Liver (tissue), 9 donors: Measurements from ENCODE around the gene TMEM79. TPM values are rescaled to one million over a fixed set of nuclear protein-coding genes. Genes with fewer than 3 reads are reported as not detected.

ENCODE experiments used
- DNase-seq: peaks from one replicate; pipeline ENCODE4 v3.0.0-alpha.2; 2017; ENCODE audit warnings: low spot score
- H3K27ac ChIP-seq, 2 donors: one replicate each; pipeline ENCODE4 v1.7.0; 2013; ENCODE audit warnings: inconsistent platforms in 2 of 2, low read length in 2 of 2, control low read depth in 1 of 2, low read depth in 1 of 2, mild to moderate bottlenecking in 1 of 2
- H3K27me3 ChIP-seq, 4 donors: one replicate each; pipeline versions ENCODE4 v1.6.1 to v1.7.0; 2013; ENCODE audit warnings: low read length in 3 of 4, inconsistent platforms in 1 of 4, mild to moderate bottlenecking in 1 of 4, moderate library complexity in 1 of 4; ENCODE audit not compliant: control insufficient read depth in 4 of 4, insufficient read depth in 4 of 4
- H3K36me3 ChIP-seq, 4 donors: one replicate each; pipeline versions ENCODE4 v1.6.1 to v1.7.0; 2013; ENCODE audit warnings: low read length in 3 of 4, mild to moderate bottlenecking in 3 of 4, low read depth in 1 of 4, moderate library complexity in 1 of 4; ENCODE audit not compliant: control insufficient read depth in 4 of 4, insufficient read depth in 3 of 4
- H3K4me1 ChIP-seq, 4 donors: one replicate each; pipeline versions ENCODE4 v1.6.1 to v1.7.0; 2013; ENCODE audit warnings: low read length in 3 of 4, mild to moderate bottlenecking in 3 of 4, moderate library complexity in 1 of 4; ENCODE audit not compliant: control insufficient read depth in 4 of 4, insufficient read depth in 4 of 4
- H3K4me3 ChIP-seq, 3 donors: one replicate each; pipeline versions ENCODE4 v1.6.1 to v1.7.0; 2013; ENCODE audit warnings: low read length in 3 of 3, control low read depth in 1 of 3, low read depth in 1 of 3, mild to moderate bottlenecking in 1 of 3
- H3K9ac ChIP-seq, 2 donors: one replicate each; pipeline ENCODE4 v1.7.0; 2013; ENCODE audit warnings: low read length in 2 of 2, mild to moderate bottlenecking in 2 of 2, moderate library complexity in 2 of 2, control low read depth in 1 of 2, low read depth in 1 of 2
- H3K9me3 ChIP-seq, 4 donors: one replicate each; pipeline versions ENCODE4 v1.6.1 to v1.7.0; 2013; ENCODE audit warnings: low read length in 3 of 4; ENCODE audit not compliant: control insufficient read depth in 4 of 4
- EGR1 ChIP-seq, 2 donors: IDR thresholded peaks; 2 replicates each; pipeline ENCODE4 v1.6.1; 2016 to 2018; ENCODE audit warnings: antibody characterized with exemption in 2 of 2, low read depth in 2 of 2
- GABPA ChIP-seq, 2 donors: IDR thresholded peaks in 1 of 2; conservative IDR thresholded peaks in 1 of 2; 2 replicates each; pipeline ENCODE4 v1.6.1; 2016; ENCODE audit warnings: antibody characterized with exemption in 2 of 2, mild to moderate bottlenecking in 1 of 2, moderate library complexity in 1 of 2
- RAD21 ChIP-seq, 2 donors: IDR thresholded peaks; 2 replicates each; pipeline ENCODE4 v1.6.1; 2016; ENCODE audit warnings: antibody characterized with exemption in 2 of 2, mild to moderate bottlenecking in 2 of 2
- RXRA ChIP-seq, 2 donors: IDR thresholded peaks; 2 replicates each; pipeline ENCODE4 v1.6.1; 2017 to 2018; ENCODE audit warnings: antibody characterized with exemption in 2 of 2, mild to moderate bottlenecking in 1 of 2
- SP1 ChIP-seq: IDR thresholded peaks from 2 replicates; pipeline ENCODE4 v1.6.1; 2018; ENCODE audit warnings: antibody characterized with exemption, mild to moderate bottlenecking
- TAF1 ChIP-seq: conservative IDR thresholded peaks from 2 replicates; pipeline ENCODE4 v1.6.1; 2016; ENCODE audit warnings: antibody characterized with exemption, mild to moderate bottlenecking
- WGBS: extraction: QIAGEN DNeasy Blood & Tissue Kit; methylation state at CpG from one replicate; pipeline ENCODE4 v1.1.7; 2013; 5-methylcytosine and 5-hydroxymethylcytosine counted together
- polyA plus RNA-seq, 2 donors: library from polyadenylated mRNA; stranded (reverse) in 1 of 2; unstranded in 1 of 2; fragments of 200-250 nt in 1 of 2; fragments of >200 nt in 1 of 2; fragmentation: Nextera tagmentation in 1 of 2; extraction: Ambion mirVana in 1 of 2; gene quantifications; one replicate each; pipeline versions ENCODE4 v1.2.1 to v1.2.3, GENCODE V29; 2013 to 2015
- total RNA-seq, 2 donors: library from RNA; depleted of rRNA; stranded (reverse); fragments of >200 nt; gene quantifications; one replicate each; pipeline ENCODE4 v1.2.3, GENCODE V29; 2014
- TF ChIP-seq, protein P1 (sequence below): fragments of 150-350 bp; IDR thresholded peaks from 2 replicates; pipeline ENCODE4 v1.5.1; 2017; ENCODE audit warnings: improper control_type of control experiment, low read depth, low read length; ENCODE audit not compliant: missing input control
- TF ChIP-seq, protein P2 (sequence below): IDR thresholded peaks from 2 replicates; pipeline ENCODE4 v1.6.1; 2016; ENCODE audit warnings: antibody characterized with exemption
- TF ChIP-seq, protein P3 (sequence below): IDR thresholded peaks from 2 replicates; pipeline ENCODE4 v1.6.1; 2016; ENCODE audit warnings: antibody characterized with exemption
- TF ChIP-seq, protein P4 (sequence below): IDR thresholded peaks from 2 replicates; pipeline ENCODE4 v1.6.1; 2016; ENCODE audit warnings: antibody characterized with exemption, mild to moderate bottlenecking
- donor health status: healthy.
- donor health status: healthy.
- donor health status: healthy.
- donor health status: healthy.
- donor health status: healthy.

Gene TMEM79, protein sequence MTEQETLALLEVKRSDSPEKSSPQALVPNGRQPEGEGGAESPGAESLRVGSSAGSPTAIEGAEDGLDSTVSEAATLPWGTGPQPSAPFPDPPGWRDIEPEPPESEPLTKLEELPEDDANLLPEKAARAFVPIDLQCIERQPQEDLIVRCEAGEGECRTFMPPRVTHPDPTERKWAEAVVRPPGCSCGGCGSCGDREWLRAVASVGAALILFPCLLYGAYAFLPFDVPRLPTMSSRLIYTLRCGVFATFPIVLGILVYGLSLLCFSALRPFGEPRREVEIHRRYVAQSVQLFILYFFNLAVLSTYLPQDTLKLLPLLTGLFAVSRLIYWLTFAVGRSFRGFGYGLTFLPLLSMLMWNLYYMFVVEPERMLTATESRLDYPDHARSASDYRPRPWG
- total RNA-seq (1 to 10 TPM; 1.2 to 1.5 TPM), polyA plus RNA-seq (1 to 10 TPM; 1.7 to 2.2 TPM)

DNA sequence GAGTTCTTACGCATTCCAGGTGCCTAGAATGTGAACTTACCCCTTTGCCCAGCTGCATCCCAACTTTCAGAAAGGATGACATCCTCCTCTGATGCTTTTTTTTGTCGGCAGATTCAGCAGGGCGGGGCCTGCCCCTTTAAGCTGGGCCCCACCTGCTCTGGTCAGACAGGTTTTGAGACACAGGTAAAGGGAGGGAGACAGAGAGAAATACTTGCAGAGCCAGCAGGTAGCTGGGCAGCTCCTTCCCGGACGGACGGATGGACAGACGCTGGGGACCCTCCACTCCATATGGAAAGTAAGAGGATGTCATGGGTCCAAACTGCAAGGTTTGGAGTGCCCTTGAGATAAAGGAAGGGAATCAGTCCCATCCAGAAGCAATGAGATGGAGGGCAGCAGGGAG is at the start of gene TMEM79:
Gene TMEM79, plus strand, starts transcription at position 214 of the 400 bp plus-strand sequence. CDS start 902 bp downstream, outside the sequence.
- Histone ChIP-seq H3K4me3 (peak within 1 kb of the TSS; percentile 82 to 97 (median 96)), H3K9ac (peak within 1 kb of the TSS; percentile 78 to 80), H3K4me1 (peaks cover 4 to 39% (median 24%) of the 10 kb centered on the region in 4 donors), H3K27ac (peak within 1 kb of the TSS; percentile 95 to 98), H3K27me3 (no peaks in the 10 kb centered on the region), H3K9me3 (no peaks in the 10 kb centered on the region), H3K36me3 (peaks cover 0 to 9% (median 2%) of the 10 kb centered on the region in 4 donors)
- WGBS = 91% methylated on average over 7 of the region's 7 CpGs
- no peak for DNase-seq
- TF ChIP-seq, protein P1, sequence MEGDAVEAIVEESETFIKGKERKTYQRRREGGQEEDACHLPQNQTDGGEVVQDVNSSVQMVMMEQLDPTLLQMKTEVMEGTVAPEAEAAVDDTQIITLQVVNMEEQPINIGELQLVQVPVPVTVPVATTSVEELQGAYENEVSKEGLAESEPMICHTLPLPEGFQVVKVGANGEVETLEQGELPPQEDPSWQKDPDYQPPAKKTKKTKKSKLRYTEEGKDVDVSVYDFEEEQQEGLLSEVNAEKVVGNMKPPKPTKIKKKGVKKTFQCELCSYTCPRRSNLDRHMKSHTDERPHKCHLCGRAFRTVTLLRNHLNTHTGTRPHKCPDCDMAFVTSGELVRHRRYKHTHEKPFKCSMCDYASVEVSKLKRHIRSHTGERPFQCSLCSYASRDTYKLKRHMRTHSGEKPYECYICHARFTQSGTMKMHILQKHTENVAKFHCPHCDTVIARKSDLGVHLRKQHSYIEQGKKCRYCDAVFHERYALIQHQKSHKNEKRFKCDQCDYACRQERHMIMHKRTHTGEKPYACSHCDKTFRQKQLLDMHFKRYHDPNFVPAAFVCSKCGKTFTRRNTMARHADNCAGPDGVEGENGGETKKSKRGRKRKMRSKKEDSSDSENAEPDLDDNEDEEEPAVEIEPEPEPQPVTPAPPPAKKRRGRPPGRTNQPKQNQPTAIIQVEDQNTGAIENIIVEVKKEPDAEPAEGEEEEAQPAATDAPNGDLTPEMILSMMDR = no peak
- TF ChIP-seq, protein P2, sequence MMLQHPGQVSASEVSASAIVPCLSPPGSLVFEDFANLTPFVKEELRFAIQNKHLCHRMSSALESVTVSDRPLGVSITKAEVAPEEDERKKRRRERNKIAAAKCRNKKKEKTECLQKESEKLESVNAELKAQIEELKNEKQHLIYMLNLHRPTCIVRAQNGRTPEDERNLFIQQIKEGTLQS = no peak
- no peak for TF ChIP-seq RAD21 (IDR thresholded peaks at IDR 0.05)
- TF ChIP-seq RXRA (IDR thresholded peaks at IDR 0.05) = no peak
- TF ChIP-seq EGR1 (IDR thresholded peaks at IDR 0.05; ENCODE audit: low read depth in 2 of 2) = no peak
- TF ChIP-seq GABPA (IDR thresholded peaks at IDR 0.05 in 1 of 2, conservative IDR thresholded peaks at IDR 0.05 in 1 of 2) = no peak

DNA sequence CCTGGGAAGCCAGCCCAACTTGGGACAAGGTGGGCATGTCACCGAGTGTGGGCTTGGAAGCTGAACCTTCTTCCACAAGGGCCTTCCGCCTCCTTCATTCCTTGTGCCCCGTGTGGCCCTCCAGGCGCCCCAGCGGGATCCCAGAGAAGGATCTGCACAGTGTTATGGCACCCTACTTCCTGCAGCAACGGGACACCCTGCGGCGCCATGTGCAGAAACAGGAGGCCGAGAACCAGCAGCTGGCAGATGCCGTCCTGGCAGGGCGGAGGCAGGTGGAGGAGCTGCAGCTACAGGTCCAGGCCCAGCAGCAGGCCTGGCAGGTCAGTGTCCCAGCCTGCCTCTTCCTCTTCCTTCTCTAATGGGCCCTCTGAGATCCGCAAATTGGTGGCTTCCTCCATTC is 48.0 kb upstream of the TMEM79 start:
- WGBS = 97% methylated on average over 12 of the region's 12 CpGs
- TF ChIP-seq SP1 (no peak), TAF1 (no peak), RXRA (IDR thresholded peaks at IDR 0.05) (no peak)
- TF ChIP-seq, protein P3, sequence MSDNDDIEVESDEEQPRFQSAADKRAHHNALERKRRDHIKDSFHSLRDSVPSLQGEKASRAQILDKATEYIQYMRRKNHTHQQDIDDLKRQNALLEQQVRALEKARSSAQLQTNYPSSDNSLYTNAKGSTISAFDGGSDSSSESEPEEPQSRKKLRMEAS = no peak
- TF ChIP-seq, protein P4, sequence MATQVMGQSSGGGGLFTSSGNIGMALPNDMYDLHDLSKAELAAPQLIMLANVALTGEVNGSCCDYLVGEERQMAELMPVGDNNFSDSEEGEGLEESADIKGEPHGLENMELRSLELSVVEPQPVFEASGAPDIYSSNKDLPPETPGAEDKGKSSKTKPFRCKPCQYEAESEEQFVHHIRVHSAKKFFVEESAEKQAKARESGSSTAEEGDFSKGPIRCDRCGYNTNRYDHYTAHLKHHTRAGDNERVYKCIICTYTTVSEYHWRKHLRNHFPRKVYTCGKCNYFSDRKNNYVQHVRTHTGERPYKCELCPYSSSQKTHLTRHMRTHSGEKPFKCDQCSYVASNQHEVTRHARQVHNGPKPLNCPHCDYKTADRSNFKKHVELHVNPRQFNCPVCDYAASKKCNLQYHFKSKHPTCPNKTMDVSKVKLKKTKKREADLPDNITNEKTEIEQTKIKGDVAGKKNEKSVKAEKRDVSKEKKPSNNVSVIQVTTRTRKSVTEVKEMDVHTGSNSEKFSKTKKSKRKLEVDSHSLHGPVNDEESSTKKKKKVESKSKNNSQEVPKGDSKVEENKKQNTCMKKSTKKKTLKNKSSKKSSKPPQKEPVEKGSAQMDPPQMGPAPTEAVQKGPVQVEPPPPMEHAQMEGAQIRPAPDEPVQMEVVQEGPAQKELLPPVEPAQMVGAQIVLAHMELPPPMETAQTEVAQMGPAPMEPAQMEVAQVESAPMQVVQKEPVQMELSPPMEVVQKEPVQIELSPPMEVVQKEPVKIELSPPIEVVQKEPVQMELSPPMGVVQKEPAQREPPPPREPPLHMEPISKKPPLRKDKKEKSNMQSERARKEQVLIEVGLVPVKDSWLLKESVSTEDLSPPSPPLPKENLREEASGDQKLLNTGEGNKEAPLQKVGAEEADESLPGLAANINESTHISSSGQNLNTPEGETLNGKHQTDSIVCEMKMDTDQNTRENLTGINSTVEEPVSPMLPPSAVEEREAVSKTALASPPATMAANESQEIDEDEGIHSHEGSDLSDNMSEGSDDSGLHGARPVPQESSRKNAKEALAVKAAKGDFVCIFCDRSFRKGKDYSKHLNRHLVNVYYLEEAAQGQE = no peak
- Histone ChIP-seq H3K27ac (no peak overlapping the region), H3K4me1 (no peaks in the 10 kb centered on the region), H3K27me3 (no peaks in the 10 kb centered on the region), H3K9ac (no peak overlapping the region), H3K36me3 (peaks cover 10 to 53% (median 31%) of the 10 kb centered on the region in 4 donors), H3K9me3 (no peaks in the 10 kb centered on the region), H3K4me3 (no peak overlapping the region)
- no peak for DNase-seq
